Activated CD4-positive, alpha-beta T cell treated with anti-CD3 and anti-CD28 coated beads for 48 hours (primary cell): ENCODE data around the gene EGFLAM.

Source experiments
- DNase-seq: peaks from one replicate; pipeline ENCODE4 v3.0.0-alpha.2; 2020

Gene EGFLAM

DNA sequence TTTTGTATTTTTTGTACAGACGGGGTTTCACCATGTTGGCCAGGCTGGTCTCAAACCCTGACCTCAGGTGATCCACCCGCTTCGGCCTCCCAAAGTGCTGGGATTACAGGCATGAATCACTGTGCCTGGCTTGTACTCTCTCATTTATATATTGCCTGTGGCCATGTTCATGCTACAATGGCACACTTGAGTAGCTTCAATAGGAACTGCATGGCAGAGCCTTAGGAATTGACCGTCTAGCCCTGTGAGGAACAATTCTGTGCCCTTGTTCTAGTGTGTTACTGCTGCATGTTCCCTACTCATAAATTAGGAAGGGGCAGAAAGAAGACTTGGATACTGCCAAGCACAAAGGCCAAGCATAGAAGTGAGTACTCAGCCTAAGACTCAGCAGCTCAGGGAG, 193.8 kb downstream of the EGFLAM start:
- DNase-seq = no peak

GRCh38 chr5:38453506-38453905, 195.1 kb downstream of the EGFLAM start:
- DNase-seq = peak; percentile 45

DNA sequence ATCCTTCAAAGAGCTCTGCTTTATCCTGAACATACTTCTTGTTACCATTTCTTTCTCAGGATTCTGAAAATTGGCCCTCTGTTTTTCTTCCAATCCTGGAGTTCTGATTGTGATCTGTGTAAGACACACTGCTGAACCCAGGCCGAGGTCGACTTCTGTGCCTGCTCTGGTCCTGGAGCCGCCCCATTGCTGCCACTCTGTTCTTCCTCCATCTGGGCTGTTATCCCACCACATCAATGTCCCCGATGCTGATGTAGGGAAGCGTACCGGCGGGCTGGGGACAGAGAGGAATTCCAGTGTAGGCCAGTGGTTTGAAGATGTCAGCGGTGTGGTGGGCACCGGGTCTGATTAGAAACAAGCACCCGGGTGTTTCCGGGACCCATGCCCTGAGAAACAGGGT, 195.6 kb downstream of the EGFLAM start:
- DNase-seq = no peak

DNA sequence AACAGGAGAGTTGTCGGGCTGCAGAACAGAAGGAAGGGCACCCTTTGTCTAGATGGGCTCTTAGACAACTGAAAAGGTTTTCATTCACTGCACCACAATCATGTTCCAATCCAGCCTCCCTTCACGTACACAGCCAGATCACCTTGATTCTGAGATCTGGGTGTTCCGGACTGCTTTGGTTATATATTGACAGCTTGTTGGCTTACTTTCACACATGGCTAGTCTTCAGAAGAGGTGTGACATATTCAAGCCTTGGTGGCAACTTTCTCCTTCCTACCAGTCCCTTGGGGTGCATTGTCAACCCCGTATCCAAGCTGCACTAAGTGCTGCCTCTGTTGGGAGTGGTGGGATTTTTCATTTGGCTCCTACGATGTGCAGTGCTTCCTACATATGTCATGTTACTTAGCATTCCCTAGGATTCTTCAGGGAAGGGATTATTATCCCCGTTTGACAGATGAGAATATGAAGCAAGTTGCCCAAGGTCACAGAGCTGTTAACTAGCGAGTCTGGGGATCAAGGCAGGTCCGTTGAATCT, 197.5 kb downstream of the EGFLAM start:
- DNase-seq = no peak

GRCh38 chr5:38456657-38457399, 198.5 kb downstream of the EGFLAM start:
- DNase-seq = no peak

DNA sequence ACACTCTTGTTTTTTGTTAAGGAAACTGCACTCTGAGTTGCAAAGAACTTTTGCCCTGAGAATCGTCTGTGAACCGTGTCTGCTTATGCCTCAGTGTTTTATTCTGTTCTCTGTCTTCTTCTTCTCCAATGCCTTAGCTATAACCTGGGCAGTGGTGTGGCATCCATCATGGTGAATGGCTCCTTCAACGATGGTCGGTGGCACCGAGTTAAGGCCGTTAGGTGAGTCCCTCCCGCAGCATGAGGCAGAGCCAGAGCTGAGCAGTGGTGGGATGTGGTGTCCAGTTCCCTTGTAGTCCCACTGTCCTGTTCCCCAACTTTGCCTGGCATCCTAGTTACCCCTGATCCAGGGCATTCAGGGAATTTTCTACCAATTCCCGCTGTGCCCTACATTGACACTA, 199.8 kb downstream of the EGFLAM start:
- DNase-seq = no peak

GRCh38 chr5:38462976-38463633, 204.7 kb downstream of the EGFLAM start:
- no peak for DNase-seq

- DNase-seq = no peak
Observed at GRCh38 chr5:38463634-38464521, 205.5 kb downstream of the EGFLAM start.

GRCh38 chr5:38465061-38465460, 206.7 kb downstream of the EGFLAM start:
- DNase-seq = no peak

DNA sequence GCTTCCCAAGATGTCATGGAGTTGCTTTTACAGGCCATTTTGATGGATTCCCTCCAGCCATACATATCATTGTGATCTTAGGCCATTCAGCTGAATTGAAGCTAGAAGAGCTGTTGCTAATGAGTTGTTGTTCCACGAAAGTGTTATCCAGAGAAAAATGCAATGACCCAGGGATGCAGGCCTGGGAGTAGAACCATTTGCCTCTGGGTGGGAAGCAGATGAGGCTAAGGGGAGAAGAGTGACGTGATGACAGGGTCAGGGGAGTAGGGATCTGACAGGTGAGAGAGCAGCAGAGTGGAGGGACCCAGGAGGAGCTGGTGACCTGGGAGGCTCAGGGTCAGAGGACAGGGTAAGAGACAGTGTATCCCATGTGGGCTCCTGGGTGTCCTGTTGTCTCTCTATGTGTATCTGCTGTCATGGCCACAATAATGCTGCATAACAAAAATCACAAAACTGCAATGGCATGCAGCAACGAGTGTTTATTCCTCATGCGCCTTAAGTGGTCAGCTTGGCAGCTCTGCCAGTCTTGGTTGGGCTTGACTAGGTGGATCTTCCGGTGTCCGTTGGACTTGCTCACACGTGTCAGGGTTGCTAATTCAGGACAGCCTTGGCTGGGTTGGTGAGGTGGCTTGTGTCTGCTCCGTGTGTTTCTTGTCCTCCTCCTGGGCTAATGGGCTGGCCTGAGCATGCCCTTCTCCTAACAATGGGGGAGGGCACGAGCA, 207.5 kb downstream of the EGFLAM start:
- no peak for DNase-seq

- DNase-seq = no peak
Observed at GRCh38 chr5:38466424-38467189, 208.2 kb downstream of the EGFLAM start.

GRCh38 chr5:38467353-38468040, 209.1 kb downstream of the EGFLAM start:
- no peak for DNase-seq

DNA sequence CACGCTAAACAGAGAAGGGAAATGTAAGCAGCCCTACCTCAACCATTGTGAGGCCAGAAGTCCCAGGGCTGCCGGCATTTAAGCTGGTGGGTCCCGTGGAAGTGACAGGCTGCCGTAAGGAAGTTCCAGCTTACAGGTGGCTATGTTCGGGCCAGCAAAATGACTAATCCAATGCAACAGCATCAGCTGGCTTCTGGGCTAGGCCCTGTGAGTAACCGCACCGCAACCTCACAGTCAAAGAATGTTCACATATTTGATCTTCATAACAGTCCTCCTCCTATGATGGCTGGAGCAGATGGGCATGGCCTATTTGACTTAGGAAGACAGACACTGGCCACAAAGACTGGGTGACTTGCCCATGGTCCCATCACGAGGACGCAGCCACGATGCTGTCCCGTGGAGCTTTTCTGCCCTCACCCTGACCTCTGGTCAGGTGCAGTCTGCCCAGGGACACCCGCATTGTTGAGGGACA, 209.9 kb downstream of the EGFLAM start:
- no peak for DNase-seq

DNA sequence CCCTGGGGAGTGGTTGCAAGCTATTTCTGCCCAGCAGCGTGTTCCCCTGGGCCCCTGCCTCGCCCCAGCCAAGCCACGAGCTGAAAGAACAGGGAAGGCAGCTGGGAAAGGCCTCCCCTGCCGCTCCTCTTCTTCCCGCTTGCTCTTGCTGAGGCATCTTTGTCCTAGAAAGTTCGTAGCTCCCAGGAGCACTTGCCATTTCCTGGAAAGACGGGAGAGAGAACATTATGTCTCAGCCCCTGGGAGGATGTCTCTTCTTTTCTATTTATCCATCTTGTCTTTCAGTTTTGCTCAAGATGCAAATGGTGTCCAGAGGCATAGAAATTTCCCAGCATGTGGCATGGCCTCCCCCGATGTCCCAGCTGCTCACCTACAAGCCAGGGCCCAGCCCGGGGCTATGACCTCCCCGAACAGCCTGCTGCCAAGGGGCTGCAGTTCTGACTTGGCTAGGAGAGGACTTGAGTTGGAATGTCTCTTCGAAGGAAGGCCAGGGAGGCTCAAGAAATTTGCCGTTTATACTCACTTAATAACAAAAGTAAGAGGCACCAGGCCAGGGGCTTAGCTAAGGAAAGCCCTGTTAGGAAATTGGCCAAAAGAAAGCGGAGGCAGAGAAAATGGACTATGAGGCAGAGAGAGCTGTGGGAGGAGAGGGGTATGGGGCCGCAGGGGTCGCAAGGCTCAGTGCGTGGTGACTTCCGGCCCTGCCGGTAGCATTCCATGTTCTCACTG, 210.8 kb downstream of the EGFLAM start:
- no peak for DNase-seq

DNA sequence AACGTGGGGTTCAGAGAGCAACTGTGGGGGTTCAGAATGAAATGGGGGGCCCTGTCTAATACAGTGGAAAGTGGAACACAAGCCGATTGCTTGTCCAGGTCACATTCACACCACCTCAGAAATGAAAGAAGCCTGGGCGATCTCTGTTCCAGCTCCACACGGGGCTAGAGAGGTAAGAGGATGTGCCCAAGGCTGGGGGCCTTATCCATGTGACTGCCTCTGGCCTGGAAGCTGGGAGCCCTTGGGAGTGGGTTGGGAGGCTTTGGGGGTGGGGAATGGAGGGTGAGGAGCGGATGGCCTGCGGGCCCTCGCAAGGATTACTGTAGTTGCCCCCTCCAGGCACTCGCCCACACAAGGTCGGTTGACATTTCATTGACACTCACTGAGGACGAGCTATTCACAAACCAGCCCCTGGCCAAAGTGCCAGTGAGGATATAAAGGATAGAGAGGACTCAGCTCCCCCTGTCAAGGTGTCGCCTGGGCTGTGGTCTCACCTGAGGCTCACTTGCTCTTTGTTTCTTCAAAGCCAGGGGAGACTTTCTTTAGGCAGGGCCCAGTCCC, 211.4 kb downstream of the EGFLAM start:
- no peak for DNase-seq

DNA sequence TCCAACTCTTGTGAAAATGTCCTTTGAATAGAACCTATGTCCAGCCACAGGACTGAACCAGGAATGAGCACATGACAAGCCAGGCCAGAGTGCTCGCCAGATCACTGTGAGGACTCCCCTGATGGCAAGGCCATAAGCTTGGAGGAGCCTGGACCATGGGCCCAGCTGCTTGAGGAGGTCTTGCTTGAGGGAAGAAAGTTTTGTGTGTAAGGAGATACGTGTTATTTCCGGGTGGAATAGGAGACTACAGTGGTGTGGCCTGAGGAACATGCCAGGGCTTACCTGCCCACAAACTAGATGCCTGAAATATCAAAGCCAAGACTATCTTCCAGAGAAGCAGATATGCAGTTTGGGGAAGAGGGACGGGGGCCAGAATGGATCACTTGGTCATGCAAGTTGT, 213.3 kb downstream of the EGFLAM start:
- no peak for DNase-seq

DNA sequence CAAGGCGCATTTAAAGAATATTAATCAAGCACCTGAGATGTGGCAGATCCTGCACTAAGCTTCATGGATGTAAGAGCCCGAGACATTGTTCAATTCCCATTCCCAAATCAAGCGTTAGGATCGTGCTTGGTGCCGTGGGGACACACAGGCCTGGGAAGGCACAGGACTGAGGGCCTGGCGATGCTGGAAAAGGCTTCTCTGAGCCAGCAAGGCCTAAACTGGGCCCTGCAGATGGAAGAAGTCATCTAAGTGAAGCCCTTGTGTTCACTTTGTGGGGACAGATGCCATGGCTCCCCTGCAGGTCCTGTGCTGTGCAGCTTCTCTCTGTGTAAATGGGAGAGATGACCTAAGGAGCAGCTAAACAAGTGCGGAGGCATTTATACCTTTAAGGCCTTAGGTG, 214.2 kb downstream of the EGFLAM start:
- DNase-seq = no peak

DNA sequence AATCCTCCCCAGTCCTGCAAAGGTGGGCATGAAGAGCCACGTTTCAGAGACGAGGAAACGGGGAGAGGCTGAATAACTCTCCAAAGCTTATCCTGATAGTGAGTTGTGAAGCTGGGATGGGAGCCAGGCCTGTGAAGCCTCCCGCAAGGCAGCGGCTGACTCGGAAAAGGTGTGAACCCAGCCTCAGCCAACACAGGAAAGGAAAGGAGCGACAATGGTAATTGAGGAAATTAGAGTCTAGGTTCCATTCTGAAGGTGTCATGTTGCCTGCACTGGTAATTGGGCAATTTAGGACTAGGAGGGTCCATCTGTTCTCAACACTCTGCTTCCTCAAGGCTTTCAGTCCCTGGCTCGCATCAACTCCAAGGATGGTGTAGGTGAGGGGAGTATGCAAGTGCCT, 214.6 kb downstream of the EGFLAM start:
- no peak for DNase-seq

DNA sequence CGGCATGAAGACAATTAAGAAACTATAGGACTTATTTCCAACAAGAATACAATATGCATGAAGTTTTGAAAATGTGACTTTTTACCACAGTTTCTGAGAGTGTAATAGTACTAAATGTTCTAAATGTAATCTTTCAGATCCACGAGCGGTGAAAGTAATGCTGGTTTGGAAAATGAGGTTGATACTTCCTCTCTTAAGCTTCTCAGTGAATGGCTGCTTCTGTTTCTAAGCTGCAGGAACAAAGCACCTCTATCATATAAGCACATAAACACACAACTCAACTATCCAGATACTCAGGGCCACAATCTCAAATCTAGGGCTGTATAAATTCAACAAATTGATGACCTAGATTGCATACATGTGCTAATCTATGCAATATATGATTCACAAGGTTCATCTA, 219.8 kb downstream of the EGFLAM start:
- DNase-seq = no peak

GRCh38 chr5:38478878-38479277, 220.5 kb downstream of the EGFLAM start:
- no peak for DNase-seq
